Stimulated activated CD4-positive, alpha-beta T cell treated with anti-CD3 and anti-CD28 coated beads, Interleukin-15, amount 100 ng/mL, for 48 hours (primary cell): ENCODE measurements around the gene ANKAR.
"Not testable (repeated sequence)": the region's sequence is repeated elsewhere in the genome, so short reads cannot be mapped to it uniquely, and the experiment has no call there.

ENCODE experiments used
- DNase-seq, 2 donors: peaks; one replicate each; pipeline ENCODE4 v3.0.0-alpha.2; 2020; ENCODE audit warnings: low read depth in 2 of 2

Gene ANKAR

DNA sequence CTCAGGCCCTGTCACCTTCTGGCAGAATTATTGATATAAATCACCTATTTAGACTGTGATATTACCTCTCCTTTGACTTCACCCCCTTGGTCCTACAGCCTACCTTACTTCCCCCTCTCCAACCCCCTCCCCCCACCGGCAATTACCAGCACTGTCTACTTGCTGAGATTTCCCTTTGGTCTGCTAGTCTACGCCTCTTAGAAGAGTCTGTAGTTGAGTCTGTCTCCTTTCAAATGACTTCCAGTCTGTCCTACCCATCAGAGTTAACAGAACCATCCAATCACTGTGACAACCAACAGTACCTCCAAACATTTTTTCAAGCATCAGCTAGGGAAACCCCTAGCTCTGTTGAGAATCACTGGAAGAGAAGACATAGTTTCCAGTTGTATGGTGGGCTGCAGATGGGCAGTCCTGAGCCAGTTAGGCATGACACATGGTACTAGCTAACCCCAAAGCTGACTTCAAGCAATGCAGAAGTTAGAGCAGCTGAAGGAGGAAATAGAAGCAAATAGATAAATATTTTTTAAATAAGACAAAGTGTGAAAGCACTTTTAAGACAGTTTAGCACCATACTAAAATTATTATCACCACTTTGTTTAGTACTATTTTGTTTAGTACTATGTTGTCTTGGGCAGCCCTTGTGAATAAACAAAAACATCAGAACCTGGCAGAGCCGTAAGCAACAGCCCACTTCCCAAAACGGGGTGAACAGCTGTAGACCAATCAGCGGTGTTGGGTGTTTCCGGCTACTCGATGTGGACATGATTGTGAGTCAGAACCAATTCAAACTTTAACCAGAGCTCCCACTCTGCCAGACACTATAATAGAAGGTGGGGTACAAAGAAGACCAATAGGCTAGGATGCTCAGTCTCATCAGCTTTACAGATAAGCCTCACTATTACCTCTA lies 15.9 kb upstream of the ANKAR start:
- DNase-seq: no peak

DNA sequence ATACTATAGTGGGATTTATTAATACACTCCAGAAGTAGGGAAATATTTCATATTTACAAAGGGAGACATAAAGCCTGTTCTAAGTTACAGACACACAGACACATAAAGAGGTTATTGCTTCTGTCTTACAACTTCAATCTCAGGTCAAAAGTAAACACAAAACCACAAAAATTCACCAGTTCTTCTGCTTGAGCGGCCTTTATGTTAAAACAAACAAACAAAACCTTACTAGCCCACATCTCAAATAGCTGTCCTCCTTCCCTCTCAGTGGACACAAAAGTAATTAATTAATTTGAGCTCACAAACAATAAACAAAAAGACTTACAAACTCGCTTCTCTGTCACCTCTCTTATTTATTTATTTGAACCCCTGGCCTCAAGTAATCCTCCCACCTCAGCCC lies 14.7 kb upstream of the ANKAR start:
- DNase-seq: no peak

DNA sequence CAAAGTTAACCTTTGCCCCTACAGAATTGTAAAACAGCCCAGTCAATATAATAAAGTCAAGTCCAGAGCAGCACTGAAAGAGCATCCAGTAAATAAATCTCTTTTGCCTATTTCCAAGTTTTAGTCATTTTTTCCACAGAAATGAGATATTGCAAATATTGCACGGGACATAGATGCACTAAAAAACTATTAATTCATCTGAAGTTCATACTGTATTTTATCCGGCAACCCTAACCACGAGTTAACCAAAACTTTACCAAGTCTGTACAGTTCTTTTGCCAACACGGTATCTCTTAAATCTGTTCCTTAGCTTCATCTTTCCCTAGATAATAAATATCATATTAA lies 13.7 kb upstream of the ANKAR start:
- DNase-seq: no peak

DNA sequence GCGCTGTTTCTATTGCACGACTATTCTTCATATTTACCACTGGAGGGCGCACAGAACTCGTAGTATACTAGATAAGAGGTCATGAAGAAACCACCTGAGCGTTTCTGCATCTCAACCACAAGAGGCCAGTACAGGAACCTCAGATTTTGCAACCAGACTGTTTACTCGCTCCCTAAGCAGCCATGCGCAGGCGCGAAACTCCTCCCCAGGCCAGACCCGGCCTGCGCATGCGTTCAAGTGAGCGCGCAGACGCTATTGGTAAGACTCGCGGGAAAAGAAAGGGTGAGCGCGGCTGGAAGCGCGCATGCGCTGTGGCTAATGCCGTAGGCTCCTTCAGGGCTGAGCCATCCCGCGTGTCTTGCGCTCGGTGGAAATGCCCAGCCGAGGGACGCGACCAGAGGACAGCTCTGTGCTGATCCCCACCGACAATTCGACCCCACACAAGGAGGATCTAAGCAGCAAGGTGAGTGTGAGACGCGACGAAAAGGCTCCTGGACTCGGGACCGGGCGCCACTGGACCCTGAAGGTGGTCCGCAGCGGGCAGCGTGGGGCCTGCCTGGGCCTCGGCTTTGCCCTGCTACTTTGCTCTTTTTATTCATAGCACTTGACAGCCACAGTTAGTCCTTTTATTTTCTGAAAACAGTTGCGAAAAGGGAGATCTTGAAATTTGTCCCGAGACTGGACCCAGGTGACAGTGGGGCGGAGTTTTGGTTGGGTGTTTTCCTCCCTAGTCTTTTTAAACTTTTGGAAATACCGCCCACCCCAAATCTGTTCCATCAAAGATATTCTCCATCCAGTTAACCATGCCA lies 13.1 kb upstream of the ANKAR start, which contains the start of gene ASNSD1:
Gene ASNSD1 (plus strand): TSS at position 312 of the 809 bp plus-strand sequence. CDS start 4,674 bp downstream, outside the sequence.
- peak; percentile 97 to 98 for DNase-seq

DNA sequence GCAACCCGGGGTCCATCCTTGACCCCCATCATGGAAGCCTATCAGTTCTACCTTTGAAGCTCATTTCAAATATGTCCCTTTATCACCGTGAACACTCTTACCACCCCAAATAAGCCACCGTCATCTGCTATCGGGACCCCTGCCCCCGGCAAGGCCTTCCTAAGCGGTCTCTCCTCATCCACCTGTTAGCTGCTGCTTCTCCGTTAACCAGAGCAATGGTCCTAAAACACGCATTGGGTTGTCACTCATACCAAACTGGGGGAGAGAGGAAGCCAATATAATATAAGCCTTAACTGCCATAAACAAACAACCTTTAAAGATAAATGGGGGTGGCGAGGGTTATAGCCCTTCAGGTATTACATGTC lies 12.5 kb upstream of the ANKAR start:
- DNase-seq: no peak

DNA sequence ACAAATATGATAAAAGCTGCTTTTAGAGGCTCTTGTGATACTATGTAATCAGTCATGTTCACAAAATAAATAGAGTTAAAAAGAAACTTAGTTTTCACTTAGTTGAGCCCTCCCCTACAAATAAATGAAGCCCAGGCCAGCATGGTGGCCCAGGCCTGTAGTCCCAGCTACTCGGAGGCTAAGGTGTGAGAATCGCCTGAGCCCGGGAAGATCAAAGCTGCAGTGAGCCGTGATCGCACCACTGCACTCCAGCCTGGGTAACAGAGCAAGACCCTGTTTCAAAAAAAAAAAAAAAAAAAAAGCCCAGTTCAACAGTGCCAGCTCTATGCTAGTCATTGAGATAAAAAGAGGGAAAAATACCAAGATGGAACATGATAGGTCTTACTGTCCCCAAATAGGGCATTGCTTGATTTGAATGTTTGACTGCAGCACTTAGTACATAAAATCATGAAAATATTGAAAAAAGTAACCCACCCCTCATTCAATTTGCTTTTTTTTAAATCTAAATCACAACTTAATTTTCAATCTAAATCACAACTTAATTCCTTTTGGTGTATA lies 11.7 kb upstream of the ANKAR start:
- DNase-seq: no peak

DNA sequence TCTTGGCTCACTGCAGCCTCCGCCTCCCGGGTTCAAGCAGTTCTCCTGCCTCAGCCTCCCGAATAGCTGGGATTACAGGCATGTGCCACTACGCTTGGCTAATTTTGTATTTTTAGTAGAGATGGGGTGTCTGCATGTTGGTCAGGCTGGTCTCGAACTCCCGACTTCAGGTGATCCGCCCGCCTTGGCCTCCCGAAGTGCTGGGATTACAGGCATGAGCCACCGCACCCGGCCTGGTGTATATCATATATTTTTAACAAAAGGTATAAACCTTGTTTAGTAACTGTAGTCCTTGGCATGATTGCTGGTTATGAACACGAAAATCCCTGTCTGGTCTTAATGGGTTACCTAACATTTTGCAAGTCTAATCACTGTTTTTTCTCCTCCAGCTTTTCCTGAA lies 11.2 kb upstream of the ANKAR start:
- DNase-seq: not testable (repeated sequence)

DNA sequence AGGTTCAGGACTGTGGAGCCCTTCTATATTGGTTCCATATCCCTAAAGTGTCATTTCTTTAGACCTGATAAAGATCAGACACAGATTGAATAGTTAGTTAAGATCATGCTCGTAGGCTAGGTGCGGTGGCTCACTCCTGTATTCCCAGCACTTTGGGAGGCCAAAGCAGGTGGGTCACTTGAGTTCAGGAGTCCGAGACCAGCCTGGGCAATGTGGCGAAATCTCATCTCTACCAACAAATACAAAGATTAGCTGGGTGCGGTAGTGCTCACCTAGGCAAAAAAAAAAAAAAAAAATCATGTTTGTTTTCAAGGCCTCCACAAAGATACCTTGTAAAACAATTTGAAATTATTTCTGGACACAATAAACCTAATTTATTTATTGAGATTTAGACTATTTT lies 4.6 kb upstream of the ANKAR start:
- no peak for DNase-seq

DNA sequence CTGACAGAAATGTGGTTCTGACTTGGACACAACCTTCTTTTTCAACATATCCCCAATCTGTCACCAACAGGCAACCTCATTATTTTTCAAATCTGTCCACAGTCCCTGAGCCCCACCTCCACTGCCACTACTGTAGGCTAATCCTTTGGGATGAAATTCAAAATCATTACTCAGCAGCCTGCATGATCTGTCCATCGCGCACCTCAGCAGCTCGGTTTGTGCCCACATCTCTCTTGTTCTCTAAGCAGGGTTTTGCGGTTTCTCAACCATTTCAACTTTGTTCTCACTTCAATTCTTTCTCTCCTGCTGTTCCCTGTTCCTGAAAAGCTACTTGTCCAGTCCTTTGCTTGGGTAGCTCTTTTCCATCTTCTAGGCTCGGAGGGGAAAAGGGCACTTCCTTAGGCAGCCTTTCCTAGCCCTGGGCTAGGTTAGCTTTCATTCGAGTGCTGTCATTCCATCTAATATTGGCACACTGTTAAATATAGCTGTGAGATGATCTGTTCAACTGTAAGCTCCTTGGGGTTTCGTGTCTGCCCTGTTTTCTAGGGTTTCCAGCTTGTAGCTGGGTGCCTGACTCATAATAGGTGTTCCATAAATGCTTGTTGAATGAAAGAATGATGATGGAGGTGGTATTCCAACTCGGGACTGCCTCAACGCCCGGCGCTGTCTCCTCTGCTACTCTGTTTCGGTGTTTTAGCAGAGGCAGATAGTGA lies 653 bp upstream of the ANKAR start:
- DNase-seq: no peak

DNA sequence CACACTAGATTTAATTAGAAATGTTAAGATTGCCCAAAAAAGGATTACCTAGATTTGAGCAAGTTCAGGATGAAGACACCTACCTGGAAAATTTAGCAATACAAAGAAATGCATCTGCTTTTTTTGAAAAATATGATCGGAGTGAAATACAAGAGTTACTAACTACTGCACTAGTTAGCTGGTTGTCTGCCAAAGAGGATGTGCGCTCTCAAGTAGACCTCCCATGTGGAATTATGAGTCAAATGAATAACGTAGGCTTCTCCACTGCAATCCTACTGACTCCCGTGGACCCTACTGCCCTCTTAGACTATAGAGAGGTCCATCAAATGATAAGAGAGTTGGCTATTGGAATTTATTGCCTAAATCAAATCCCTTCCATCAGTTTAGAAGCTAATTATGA lies 2.0 kb downstream of the ANKAR start:
- no peak for DNase-seq

DNA sequence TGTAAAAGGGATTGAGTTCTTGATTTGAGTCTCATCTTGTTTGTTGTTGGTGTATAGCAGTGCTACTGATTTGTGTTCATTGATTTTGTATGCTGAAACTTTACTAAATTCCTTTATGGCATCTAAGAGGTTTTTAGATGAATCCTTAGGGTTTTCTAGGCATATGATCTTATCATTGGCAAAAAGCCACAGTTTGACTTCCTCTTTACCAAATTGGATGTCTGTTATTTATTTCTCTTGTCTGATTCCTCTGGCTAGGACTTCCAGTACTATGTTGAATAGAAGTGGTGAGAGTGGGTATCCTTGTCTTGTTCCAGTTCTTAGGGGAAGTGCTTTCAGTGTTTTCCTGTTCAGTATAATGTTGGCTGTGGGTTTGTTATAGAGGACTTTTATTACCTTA lies 4.8 kb downstream of the ANKAR start:
- no peak for DNase-seq

DNA sequence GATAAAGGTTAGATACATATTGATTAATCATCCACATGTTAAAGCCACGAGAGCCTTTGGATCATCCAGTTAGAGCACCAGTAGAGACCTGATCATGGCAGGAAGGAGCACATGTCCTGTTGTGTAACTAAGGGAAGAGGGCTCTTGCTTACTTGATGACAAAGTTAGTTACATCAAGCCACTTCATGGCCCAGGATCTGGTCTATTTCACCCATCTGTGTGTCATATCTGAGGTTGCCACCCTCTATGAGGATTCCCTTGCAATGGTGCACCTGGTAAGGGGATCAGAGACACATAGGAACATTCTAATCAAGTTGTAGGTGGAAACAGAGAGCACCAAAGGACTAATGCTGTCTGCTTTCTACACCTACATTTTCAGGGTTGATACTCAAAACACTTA lies 6.7 kb downstream of the ANKAR start:
- DNase-seq: no peak

DNA sequence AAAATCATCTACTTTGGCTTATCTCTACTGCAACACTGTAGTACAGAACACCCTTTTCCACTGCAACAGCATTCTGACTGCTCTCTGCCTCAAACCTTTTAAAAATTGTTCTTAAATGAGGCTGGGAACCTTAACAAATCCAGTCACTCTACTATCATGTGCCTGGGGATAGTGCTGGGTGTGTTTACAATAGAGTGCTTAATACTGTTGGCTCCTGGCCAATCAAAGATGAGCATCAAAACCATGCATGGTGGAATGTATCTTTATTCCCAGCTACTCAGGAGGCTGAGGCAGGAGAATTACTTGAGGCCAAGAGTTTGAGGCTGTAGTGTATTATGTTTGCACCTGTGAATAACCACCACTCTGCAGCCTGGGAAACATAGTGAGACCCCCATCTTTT lies 7.4 kb downstream of the ANKAR start:
- no peak for DNase-seq

DNA sequence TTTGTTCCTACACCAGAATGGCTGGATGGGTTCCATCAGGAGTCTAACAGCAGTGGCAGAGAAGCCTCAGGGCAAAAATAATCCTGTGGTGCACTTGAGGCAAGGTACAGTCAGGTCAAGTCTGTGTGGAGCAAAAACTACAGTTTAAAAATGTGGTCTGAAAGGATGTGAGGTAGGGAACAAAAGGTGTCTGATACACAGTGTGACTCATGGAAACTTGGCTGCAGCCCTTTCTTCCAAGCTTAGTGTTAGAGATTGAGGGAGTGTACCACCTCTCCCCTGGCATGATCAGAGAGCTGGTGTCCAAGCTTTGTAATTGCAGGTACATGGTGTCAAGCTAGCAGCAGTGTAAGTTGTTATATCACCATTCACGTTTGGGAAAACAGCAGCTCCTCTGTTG lies 8.9 kb downstream of the ANKAR start:
- no peak for DNase-seq

DNA sequence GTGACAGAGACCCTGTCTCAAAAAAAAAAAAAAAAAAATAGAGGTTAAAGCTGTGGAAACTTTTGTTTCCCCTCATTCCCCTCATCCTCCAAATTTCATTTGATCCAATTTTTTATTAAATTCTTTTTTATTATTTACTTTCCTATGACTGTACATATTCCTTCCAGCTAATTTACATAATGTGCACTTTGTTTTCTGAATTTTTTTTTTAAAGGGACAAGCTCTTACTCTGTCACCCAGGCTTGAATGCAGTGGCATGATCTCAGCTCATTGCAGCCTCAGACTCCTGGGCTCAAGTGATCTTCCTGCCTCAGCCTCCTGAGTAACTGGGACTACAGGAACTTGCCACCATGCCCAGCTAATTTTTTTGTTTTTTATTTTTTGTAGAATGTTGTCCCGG lies 10.3 kb downstream of the ANKAR start:
- no peak for DNase-seq

DNA sequence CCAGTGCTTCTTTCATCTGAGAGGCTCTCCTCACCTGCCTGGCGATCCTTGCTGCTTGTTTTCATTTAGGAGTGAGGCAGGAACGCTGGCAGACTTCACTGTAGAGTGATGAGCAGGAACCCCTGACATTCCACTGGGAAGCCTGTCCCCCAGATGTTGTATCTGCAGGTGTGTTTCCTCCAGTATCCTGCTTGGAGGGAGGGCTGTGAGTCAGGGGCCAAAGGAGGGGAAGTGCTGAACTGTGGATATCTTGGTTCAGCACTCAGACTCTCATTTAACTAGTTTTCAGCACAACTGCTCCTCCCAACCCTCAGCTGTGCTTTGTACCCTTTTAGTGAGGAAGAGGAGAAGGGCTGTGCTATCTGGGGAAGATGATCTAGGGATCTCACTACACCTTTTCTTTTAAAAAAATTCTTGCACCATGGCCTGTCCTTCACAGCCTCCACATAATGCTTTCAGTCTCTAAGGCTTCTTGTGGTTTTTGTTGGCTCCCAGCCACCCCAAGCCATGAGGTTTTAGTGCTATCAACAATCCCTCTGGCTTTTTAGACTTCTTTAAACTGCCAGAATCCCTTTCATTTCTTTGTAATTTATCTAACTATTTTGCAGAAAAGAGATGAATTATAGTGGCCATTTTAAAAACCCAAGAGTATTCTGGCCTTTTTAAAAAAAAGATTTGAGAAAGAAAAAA lies 11.2 kb downstream of the ANKAR start:
- DNase-seq: no peak

DNA sequence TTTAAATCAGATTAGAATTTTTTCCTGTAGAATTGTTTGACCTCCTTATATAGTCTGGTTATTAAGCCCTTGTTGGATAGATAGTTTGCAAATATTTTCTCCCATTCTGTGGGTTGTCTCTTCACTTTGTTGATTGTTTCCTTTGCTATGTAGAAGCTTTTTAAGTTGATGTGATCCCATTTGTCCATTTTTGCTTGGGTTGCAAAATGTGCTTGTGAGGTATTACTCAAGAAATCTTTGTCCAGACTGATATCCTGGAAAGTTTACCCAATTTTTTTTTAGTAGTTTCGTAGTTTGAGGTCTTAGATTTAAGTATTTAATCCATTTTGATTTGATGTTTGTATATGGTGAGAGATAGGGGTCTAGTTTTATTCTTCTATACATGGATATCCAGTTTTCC lies 13.3 kb downstream of the ANKAR start:
- not testable (repeated sequence) for DNase-seq

DNA sequence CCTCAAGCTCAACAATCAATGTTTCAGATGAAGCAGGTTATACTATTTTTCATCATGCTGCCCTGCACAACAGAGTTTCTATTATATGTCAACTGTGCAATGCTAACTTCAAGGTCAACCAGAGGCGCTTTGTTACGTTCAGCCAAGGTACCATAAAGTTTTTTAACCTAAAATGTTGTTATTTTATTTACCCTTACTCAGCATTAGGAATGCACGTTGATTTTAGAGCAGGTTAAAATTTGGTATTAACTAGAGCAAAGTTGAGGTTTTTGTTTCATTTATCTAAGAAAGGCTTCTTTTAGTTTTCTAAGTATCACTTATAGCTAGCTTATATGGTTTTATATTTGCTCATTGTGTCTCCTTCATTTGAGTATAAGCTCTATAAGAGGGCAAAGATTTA lies 21.8 kb downstream of the ANKAR start:
- no peak for DNase-seq

DNA sequence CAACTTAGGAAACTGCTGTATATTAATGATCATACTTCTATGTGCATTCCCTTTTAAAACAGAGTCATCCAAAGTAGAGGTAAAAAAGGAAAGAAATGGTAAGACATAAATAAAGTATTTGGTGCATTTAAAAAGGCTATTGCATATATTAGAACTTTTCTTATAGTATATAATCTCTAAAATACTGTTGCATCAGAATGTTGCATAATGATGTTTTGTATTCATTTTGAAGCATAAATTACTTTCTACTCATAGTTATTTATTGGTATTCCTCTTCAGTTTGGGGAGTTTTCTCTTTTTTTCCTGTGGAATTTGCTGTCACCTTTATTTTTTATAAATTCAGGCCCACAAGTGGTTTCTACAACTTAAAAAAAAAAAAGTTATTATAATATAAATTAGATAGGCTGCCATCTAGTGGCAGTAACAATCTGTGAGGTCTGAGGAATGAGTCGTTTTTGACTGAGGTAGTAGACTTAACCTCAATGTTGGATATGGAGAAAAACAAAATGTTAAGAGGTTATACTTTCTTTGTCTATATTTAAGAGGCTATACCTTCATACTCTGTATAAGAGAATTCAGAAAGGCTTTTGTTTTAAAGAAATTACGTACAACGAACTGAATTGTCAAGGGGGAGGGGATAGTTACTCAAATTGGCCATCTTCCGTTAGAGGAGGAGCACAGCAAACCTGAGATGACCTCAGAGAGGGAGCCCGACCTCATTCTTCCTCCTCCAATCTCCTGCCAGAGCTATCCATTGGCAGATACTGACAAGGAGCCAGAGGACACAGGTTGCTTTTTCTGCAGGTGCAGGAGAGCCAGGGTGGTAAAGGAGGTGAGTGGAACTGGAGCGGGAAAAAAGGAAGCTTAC lies 23.8 kb downstream of the ANKAR start:
- DNase-seq: peak in 1 of 2 donors; percentile 19

DNA sequence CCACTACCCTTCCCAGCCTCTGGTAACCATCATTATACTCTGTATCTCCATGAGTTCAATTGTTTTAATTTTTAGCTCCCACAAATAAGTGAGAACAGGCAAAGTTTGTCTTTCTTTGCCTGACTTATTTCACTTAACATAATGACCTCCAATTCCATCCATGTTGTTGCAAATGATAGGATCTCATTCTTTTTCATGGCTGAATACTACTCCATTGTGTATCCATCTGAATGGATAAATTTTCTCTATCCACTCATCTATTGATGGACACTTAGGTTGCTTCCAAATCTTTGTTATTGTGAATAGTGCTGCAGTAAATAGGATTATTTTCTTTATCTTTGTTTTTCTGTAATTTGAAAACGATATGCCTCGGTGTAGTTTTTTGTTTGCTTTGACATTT lies 26.2 kb downstream of the ANKAR start:
- no peak for DNase-seq

DNA sequence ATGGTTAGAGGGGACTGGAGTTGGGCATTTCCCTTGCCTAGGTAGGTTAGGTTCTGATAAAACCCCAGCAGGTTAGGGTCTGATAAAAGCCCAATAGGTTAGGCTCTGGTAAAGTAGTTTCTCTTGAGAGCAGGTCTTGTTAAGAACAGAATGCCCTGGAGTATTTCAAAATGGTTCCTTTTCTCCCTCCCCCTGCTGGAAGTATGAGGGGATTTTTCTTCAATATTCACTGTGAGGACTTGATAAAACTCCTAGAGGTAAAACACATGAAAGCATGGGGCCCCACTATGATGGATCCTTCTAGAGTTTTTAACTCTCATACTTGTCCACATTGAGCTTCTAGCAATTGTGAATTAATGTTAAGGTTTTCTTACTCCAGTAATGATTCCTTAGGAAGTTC lies 27.6 kb downstream of the ANKAR start:
- DNase-seq: no peak
